Sigmoid colon (tissue), 4 donors: ENCODE results near the gene FAM131C.

ENCODE experiments used
- POLR2A ChIP-seq, 2 donors: fragments of 450-650 bp; IDR thresholded peaks; one replicate each; pipeline ENCODE4 v1.6.1; 2016; ENCODE audit warnings: antibody characterized with exemption in 2 of 2, mild to moderate bottlenecking in 2 of 2, moderate library complexity in 2 of 2
- POLR2AphosphoS5 ChIP-seq, 4 donors: sonication (generic); formaldehyde crosslinking; IDR thresholded peaks; one replicate each; pipeline ENCODE4 v1.6.1; 2017; ENCODE audit warnings: antibody characterized with exemption in 4 of 4
- TF ChIP-seq, protein P1 (sequence below), 4 experiments: fragments of 450-650 bp in 3 of 4; fragments of 200-600 bp in 1 of 4; IDR thresholded peaks; one replicate each; pipeline ENCODE4 v1.5.1; 2016 to 2019; ENCODE audit warnings: antibody characterized with exemption in 4 of 4, mild to moderate bottlenecking in 3 of 4, moderate library complexity in 2 of 4

DNA sequence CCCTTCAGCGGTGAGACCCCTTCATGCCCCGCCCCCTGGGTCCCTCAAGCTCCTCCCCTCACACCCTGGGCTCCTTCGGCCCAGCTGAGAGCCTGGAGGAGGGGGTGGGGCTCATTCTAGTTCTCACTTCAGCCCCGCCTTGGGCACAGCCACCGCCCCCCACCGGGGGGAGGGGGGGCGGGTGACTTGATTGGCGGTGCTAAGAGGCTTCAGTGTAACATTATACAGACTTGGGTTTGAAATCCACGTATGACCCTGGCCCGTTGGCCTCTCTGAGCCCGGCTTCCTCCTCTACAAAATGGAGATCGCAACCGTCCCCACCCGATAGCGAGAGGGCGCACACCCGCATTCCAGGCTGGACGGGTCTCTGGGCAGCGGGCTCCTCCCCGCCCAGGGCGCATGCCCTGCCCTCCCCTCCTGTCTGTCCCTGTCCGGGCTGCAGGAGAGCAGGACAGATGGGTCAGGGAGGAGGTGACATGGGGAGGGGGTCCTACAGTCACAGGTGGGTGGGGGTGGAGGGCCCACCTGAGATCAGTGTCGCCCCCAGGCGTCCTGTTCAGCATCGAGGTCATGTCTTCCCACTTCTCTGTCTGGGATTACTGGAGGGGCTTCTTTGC lies 24.8 kb downstream of the FAM131C start:
- TF ChIP-seq, protein P1, sequence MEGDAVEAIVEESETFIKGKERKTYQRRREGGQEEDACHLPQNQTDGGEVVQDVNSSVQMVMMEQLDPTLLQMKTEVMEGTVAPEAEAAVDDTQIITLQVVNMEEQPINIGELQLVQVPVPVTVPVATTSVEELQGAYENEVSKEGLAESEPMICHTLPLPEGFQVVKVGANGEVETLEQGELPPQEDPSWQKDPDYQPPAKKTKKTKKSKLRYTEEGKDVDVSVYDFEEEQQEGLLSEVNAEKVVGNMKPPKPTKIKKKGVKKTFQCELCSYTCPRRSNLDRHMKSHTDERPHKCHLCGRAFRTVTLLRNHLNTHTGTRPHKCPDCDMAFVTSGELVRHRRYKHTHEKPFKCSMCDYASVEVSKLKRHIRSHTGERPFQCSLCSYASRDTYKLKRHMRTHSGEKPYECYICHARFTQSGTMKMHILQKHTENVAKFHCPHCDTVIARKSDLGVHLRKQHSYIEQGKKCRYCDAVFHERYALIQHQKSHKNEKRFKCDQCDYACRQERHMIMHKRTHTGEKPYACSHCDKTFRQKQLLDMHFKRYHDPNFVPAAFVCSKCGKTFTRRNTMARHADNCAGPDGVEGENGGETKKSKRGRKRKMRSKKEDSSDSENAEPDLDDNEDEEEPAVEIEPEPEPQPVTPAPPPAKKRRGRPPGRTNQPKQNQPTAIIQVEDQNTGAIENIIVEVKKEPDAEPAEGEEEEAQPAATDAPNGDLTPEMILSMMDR (IDR thresholded peaks at IDR 0.05): no peak
- TF ChIP-seq POLR2AphosphoS5 (IDR thresholded peaks at IDR 0.05): no peak
- no peak for TF ChIP-seq POLR2A (IDR thresholded peaks at IDR 0.05)
